ENCODE data around the gene DUSP9.
"Not testable (repeated sequence)": the region's sequence is repeated elsewhere in the genome, so short reads cannot be mapped to it uniquely, and the experiment has no call there.

- TF ChIP-seq POLR2A (IDR thresholded peaks at IDR 0.05); CTCF (IDR thresholded peaks at IDR 0.05); POLR2AphosphoS5 (IDR thresholded peaks at IDR 0.05; ENCODE audit: insufficient read depth in 1 of 2, low read depth in 1 of 2): not testable (repeated sequence)
Measured at GRCh38 chrX:153683486-153683885, 36.5 kb downstream of the DUSP9 start.
